Karpas-422 (cell line): ENCODE data around the gene EHMT2. TPM values are rescaled to one million over a fixed set of nuclear protein-coding genes. Genes with fewer than 3 reads are reported as not detected.

Experiments used
- DNase-seq: peaks from one replicate; pipeline ENCODE4 v3.0.0-alpha.2; 2015
- H2AFZ ChIP-seq: fragments of 200-600 bp; sonication (generic); 2 replicates; pipeline ENCODE4 v1.6.1; 2014; ENCODE audit warnings: antibody characterized with exemption, low read length, mixed read lengths
- H3K27ac ChIP-seq: fragments of 200-600 bp; sonication (generic); 2 replicates; pipeline ENCODE4 v1.5.1; 2014; ENCODE audit warnings: mild to moderate bottlenecking, low read length, moderate library complexity
- H3K27me3 ChIP-seq: fragments of 200-600 bp; sonication (generic); 2 replicates; pipeline ENCODE4 v1.6.1; 2014; ENCODE audit warnings: low read length, mixed read lengths
- H3K36me3 ChIP-seq: fragments of 200-600 bp; sonication (generic); 2 replicates; pipeline ENCODE4 v1.6.1; 2014; ENCODE audit warnings: low read length, mixed read lengths; ENCODE audit not compliant: insufficient read depth
- H3K4me1 ChIP-seq: fragments of 200-600 bp; sonication (generic); 2 replicates; pipeline ENCODE4 v1.6.1; 2014; ENCODE audit warnings: mild to moderate bottlenecking, low read length, mixed read lengths
- H3K4me2 ChIP-seq: fragments of 200-600 bp; sonication (generic); 2 replicates; pipeline ENCODE4 v1.6.1; 2014; ENCODE audit warnings: low read length, low read depth, mild to moderate bottlenecking; ENCODE audit not compliant: poor library complexity, severe bottlenecking
- H3K4me3 ChIP-seq: fragments of 200-600 bp; sonication (generic); 2 replicates; pipeline ENCODE4 v1.5.1; 2014; ENCODE audit warnings: mild to moderate bottlenecking, antibody characterized with exemption, low read length, mixed read lengths
- H3K79me2 ChIP-seq: fragments of 200-600 bp; sonication (generic); 2 replicates; pipeline ENCODE4 v1.6.1; 2014; ENCODE audit warnings: mild to moderate bottlenecking, low read length, mixed read lengths
- H3K9ac ChIP-seq: fragments of 200-600 bp; sonication (generic); 2 replicates; pipeline ENCODE4 v1.6.0; 2014; ENCODE audit warnings: low read length
- H3K9me2 ChIP-seq: fragments of 200-600 bp; sonication (generic), shearing (Covaris generic); replicated peaks from 2 replicates; pipeline ENCODE4 v1.6.0; 2014; ENCODE audit warnings: mild to moderate bottlenecking, low read length, moderate library complexity; ENCODE audit not compliant: insufficient read depth
- H3K9me3 ChIP-seq: fragments of 300-700, 200-600 bp; sonication (generic); 2 replicates; pipeline ENCODE4 v1.6.1; 2014; ENCODE audit warnings: low read length, mixed read lengths
- H4K20me1 ChIP-seq: fragments of 200-600 bp; sonication (generic); 2 replicates; pipeline ENCODE4 v1.6.1; 2014; ENCODE audit warnings: mild to moderate bottlenecking, antibody characterized with exemption, low read length, low read depth; ENCODE audit not compliant: insufficient read depth
- total RNA-seq: library from RNA; depleted of rRNA; stranded (reverse); fragments of >200 nt; shearing (Covaris generic); gene quantifications from 2 replicates; pipeline ENCODE4 v1.2.3, GENCODE V29; 2014; ENCODE audit warnings: low replicate concordance

The EHMT2 gene
- total RNA-seq, 1 experiment from 2014 or later = 40.0 TPM

DNA sequence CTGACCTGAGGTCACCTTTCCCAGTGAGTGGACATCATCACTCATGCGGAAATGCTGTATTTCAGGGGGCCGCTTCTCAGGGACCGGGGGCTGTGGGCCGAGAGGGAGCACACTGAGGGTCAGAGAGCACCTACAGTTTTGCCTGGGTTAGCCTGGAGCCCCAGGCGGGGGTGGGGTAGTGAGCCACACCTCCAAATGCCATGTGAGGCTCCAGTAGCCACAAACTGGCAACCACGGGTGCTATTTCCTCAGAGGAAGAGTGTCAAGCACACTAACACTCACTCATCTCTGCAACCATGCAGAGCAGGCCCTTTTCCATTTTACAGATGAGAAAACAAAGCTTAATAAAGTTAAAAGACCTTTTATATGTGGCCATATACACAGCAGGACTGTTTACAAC is 4.7 kb downstream of the EHMT2 start:
- Histone ChIP-seq H3K4me3 (no peak overlapping the region), H3K4me1 (peaks cover 10% of the 10 kb centered on the region), H4K20me1 (no peaks in the 10 kb centered on the region), H3K27me3 (no peaks in the 10 kb centered on the region), H3K79me2 (peaks cover 17% of the 10 kb centered on the region), H3K36me3 (peaks cover 33% of the 10 kb centered on the region; the same call in 1 of the 2 replicates), H3K9me3 (no peaks in the 10 kb centered on the region), H3K27ac (no peak overlapping the region), H2AFZ (no peak overlapping the region), H3K4me2 (no peak overlapping the region), H3K9me2 (no peaks in the 10 kb centered on the region), H3K9ac (no peak overlapping the region)
- no peak for DNase-seq

DNA sequence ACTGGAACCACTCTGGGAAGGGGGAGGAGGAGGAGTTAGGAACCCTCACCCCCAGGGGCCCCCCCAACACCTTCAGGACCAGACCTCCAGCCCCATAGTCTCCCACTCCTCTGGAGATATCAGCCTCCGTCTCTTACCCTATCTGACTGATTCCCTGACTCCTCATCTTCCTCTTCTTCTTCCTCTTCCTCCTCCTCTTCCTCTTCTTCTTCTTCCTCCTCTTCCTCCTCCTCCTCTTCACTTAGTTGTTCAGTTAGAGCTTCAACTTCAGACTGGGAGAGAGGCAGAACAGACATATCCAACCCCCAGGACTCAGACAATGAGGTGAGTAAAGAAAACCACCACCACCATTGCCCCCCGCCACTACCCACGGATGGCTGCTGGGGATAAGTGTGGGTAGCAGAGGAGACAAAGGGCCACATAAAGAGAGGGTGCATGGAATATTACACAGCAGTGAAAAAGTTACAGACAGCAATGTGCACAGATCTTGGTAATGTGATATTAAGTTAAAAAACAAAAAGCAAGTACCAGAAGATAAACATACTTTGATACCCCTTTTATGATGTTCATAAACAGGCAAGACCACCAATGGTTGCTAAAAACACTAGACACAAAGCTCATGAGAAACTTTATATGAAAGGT is 8.0 kb downstream of the EHMT2 start:
- no peak overlapping the region for H3K9ac ChIP-seq
- no peak overlapping the region for H3K4me2 ChIP-seq
- H3K4me1 ChIP-seq = no peaks in the 10 kb centered on the region
- no peaks in the 10 kb centered on the region for H3K79me2 ChIP-seq
- no peaks in the 10 kb centered on the region for H3K9me3 ChIP-seq
- no peaks in the 10 kb centered on the region for H3K27me3 ChIP-seq
- H3K36me3 ChIP-seq = peaks cover 30% of the 10 kb centered on the region; the same call in 1 of the 2 replicates
- no peak for DNase-seq
- H2AFZ ChIP-seq = no peak overlapping the region
- no peaks in the 10 kb centered on the region for H3K9me2 ChIP-seq
- H4K20me1 ChIP-seq = no peaks in the 10 kb centered on the region
- no peak overlapping the region for H3K27ac ChIP-seq
- H3K4me3 ChIP-seq = no peak overlapping the region

DNA sequence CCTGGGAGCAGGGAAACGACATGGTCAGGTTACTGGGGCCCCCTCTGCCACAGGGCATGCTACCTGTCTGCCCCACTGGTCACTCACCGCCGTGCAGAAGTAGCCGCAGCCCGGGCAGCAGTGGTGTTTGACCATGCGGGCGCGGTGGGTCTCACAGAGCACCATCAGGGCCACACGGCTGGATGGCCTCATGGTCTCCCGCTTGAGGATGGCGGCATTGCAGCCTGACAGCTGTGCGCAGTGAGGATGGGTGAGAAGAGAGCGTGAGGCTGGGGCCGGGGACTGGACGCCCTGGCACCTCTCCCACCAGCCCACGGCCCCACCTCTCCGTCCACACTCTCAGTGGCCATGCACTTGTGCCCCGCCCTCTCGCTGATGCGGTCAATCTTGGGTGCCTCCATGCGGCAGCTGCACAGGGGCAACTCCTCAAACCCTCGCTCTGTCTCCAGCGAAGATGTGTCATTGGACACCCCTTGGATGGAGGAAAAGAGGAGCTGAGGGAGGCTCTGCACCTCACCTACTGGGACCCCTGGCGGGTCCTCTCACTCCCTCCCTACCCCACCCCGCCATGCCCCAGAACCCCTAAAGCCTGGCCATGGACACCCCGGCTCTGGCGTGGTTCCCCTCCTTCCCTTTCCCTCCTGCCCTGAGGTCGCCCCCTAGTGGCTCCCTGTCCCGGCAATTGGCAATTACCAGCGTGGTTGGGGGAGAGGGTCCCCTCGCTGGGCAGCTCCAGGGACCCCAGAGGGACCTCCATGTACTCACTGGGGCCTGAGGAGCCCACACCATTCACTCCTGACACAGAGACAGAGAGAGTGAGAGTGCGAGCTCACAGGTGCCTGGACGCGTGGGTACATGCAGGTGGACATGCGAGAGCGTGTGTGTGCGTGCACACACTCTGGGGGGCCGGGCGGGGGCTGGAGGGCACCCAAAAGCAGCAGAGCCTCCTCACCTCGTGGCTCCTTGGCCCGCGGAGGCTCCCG is 8.9 kb downstream of the EHMT2 start:
- no peaks in the 10 kb centered on the region for H3K9me3 ChIP-seq
- peak; percentile 71 for DNase-seq
- no peak overlapping the region for H3K27ac ChIP-seq
- H3K9me2 ChIP-seq = no peaks in the 10 kb centered on the region
- H3K79me2 ChIP-seq = no peaks in the 10 kb centered on the region
- H3K27me3 ChIP-seq = no peaks in the 10 kb centered on the region
- no peaks in the 10 kb centered on the region for H3K4me1 ChIP-seq
- peaks cover 30% of the 10 kb centered on the region; the same call in 1 of the 2 replicates for H3K36me3 ChIP-seq
- H2AFZ ChIP-seq = no peak overlapping the region
- no peak overlapping the region for H3K4me2 ChIP-seq
- H4K20me1 ChIP-seq = no peaks in the 10 kb centered on the region
- H3K4me3 ChIP-seq = no peak overlapping the region
- H3K9ac ChIP-seq = no peak overlapping the region

DNA sequence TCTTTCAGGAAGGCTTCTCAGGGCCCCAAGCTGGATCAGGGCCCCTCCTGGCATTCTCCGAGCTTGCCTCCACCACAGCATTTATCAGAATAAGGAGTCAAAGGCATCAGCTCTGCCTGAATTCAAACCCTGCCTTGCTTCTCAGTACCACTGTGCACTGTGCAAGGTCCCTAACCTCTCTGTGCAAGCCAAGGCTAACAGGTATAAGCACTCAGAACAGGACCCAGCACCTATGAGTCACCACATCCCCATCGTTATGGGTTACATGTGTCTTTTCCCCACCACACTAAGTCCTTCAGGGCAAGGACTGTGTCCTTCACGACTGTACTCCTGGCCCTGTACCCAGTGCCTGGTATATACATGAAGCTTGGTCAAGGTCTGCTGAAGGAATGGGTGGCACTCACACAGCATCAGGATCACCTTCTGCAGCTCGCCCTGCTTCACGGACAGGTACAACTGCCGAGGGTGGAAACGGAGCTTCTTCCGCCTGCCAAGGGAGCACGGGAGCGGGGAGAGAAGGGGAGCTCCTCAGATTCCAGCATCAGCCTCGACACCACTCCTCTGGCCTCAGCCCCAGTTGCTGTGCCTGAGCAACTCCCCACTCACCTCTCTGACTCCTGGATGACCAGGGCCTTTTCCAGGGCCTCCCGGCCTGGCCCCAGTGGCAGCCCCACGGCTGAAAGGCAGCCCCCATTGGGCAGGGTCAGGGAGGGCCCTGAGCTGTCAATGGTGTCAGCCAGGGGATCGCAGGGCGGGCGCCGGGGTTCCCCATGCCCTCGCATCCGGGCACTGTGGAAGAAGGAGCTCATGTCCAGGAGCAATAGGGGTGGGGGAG is 10.1 kb downstream of the EHMT2 start:
- Histone ChIP-seq H2AFZ (no peak overlapping the region), H3K79me2 (no peaks in the 10 kb centered on the region), H4K20me1 (no peaks in the 10 kb centered on the region), H3K4me1 (no peaks in the 10 kb centered on the region), H3K36me3 (peaks cover 24% of the 10 kb centered on the region; the same call in 1 of the 2 replicates), H3K9me2 (no peaks in the 10 kb centered on the region), H3K9ac (no peak overlapping the region), H3K4me3 (no peak overlapping the region), H3K27me3 (no peaks in the 10 kb centered on the region), H3K4me2 (no peak overlapping the region), H3K9me3 (no peaks in the 10 kb centered on the region), H3K27ac (no peak overlapping the region)
- DNase-seq = no peak

DNA sequence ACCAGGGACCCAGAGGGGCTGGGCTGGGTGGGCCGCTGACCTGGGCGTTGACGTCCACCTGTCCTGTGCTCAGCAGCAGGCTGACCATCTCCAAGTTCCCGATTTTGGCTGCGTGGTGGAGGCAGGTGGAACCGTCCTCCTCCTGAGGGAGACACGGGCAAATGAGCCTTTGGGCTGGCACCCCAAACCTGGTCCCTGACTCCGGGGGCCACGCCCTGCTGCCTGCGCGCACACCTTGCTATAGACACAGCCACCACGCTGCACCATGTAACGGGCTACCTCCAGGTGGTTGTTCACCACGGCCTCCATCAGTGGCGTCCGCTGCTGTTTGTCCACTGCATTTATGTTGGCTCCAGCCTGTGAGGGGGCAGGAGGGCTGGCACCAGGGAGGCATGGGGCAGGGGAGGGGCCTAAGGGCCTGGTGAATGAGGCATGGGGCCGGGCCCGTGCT is 10.9 kb downstream of the EHMT2 start:
- no peak for DNase-seq
- Histone ChIP-seq H3K4me1 (no peaks in the 10 kb centered on the region), H3K9ac (no peak overlapping the region), H3K36me3 (peaks cover 16% of the 10 kb centered on the region; the same call in 1 of the 2 replicates), H4K20me1 (no peaks in the 10 kb centered on the region), H3K4me2 (no peak overlapping the region), H3K27me3 (no peaks in the 10 kb centered on the region), H3K9me3 (no peaks in the 10 kb centered on the region), H3K4me3 (no peak overlapping the region), H3K27ac (no peak overlapping the region), H3K79me2 (no peaks in the 10 kb centered on the region), H3K9me2 (no peaks in the 10 kb centered on the region), H2AFZ (no peak overlapping the region)

DNA sequence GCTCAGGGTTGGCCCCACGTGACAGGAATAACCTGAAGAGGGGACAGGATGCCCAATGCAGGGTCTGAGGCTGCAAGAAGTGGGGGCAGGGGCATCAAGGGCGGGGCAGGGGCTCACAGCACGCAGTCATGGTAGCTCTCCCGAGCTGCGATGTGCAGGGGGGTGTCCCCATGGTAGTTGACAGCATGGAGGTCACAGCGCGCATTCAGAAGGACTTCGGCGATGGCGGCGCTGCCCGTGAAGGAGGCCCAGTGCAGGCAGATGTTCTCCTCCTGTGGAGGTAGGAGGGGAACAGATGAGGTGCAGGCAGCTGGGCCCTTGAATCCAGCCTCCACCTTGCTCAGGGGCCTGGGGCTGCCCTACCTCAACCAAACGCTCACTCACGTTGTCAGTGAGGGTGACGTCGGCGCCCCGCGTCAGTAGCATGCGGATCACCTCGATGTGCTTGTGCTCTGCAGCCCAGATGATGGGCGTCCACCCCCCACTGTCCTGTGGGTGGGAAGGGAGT is 12.9 kb downstream of the EHMT2 start:
- H3K9ac ChIP-seq = no peak overlapping the region
- H4K20me1 ChIP-seq = no peaks in the 10 kb centered on the region
- H3K27ac ChIP-seq = no peak overlapping the region
- H3K9me2 ChIP-seq = no peaks in the 10 kb centered on the region
- no peak overlapping the region for H3K4me3 ChIP-seq
- H2AFZ ChIP-seq = no peak overlapping the region
- H3K4me1 ChIP-seq = no peaks in the 10 kb centered on the region
- H3K79me2 ChIP-seq = no peaks in the 10 kb centered on the region
- no peak for DNase-seq
- no peak overlapping the region for H3K4me2 ChIP-seq
- H3K27me3 ChIP-seq = no peaks in the 10 kb centered on the region
- H3K36me3 ChIP-seq = peaks cover 18% of the 10 kb centered on the region
- no peaks in the 10 kb centered on the region for H3K9me3 ChIP-seq

DNA sequence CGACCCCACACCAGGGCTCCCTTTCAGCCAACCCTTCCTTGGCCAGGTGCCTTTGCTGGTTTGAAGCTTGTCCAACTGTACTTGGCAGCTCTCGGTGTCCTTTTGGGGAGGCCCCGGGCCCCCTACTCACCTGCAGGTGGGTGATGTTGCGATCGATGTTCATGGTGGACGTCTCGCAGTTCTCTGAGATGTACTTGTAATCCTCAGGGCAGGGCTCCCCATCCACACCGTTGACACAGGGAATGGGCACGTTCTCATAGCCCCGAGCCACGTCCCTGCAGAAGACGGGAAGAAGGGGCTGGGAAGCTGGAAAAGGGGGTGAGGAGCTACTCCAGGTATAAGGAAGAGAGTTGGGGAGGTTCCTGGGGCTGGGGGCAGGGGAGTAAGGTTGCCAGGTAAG is 13.8 kb downstream of the EHMT2 start:
- no peak overlapping the region for H3K27ac ChIP-seq
- H3K9ac ChIP-seq = no peak overlapping the region
- no peaks in the 10 kb centered on the region for H3K9me3 ChIP-seq
- no peak overlapping the region for H2AFZ ChIP-seq
- no peak overlapping the region for H3K4me2 ChIP-seq
- no peak for DNase-seq
- H3K27me3 ChIP-seq = no peaks in the 10 kb centered on the region
- H3K4me3 ChIP-seq = no peak overlapping the region
- peaks cover 16% of the 10 kb centered on the region for H3K36me3 ChIP-seq
- no peaks in the 10 kb centered on the region for H4K20me1 ChIP-seq
- no peaks in the 10 kb centered on the region for H3K9me2 ChIP-seq
- H3K4me1 ChIP-seq = no peaks in the 10 kb centered on the region
- no peaks in the 10 kb centered on the region for H3K79me2 ChIP-seq
